ENCODE data around the gene MOB2. TPM values are rescaled to one million over a fixed set of nuclear protein-coding genes. Genes with fewer than 3 reads are reported as not detected.

The MOB2 gene
- polyA plus RNA-seq, 1 experiment: 61.3 TPM

DNA sequence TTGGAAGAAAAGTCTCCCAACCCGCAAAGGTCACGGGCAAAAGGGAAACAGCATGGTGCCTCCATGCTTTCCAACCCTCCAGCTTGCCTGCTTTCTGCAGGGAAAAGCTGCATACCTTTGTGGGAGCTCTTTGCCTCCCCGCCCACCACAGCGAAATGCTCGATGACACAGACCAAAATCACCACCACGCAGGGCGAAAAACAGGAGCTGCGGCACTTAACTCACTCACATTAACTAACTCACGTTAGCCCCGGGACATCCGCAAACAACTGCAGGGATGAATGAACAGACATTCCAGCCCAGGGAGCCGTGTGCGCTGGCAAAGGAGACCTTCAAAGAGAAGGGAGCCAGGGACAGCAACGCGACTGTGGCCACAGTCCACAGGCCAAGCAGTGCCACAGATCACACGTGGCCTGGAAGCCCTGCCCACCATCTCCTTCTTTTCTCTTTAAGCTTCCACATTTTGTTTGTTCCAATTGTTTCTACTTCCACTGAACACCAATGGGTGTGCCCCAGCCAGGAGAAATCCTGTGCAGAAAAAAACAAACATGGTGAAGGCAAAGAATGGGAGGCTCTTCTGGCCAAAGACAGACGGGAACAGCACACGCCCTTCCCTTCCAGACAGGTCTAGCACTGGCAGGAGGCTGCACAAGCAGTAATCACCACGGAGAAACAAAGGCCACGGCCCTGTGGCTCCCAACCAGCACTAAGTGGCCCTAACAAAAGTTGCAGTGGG, 46.2 kb upstream of the MOB2 start:
- Histone ChIP-seq H3K36me3 (ENCODE audit: control insufficient read depth, insufficient read depth, low read length) (peaks cover 3% of the 10 kb centered on the region; the same call in 1 of the 2 replicates), H3K4me3 (ENCODE audit: low read depth, low read length) (no peak overlapping the region), H3K27me3 (ENCODE audit: control insufficient read depth, insufficient read depth, low read length) (no peaks in the 10 kb centered on the region)
- CTCF ChIA-PET: interaction anchor here (1.2 to 2.3 kb wide), 3 partner anchors 12 to 269 kb away, joined by 3 to 8 read pairs (median 3); no protein-coding TSS in a partner anchor
- no peak for DNase-seq (ENCODE audit: low read depth)
- POLR2A ChIA-PET: no interaction called here
- TF ChIP-seq, protein P1, sequence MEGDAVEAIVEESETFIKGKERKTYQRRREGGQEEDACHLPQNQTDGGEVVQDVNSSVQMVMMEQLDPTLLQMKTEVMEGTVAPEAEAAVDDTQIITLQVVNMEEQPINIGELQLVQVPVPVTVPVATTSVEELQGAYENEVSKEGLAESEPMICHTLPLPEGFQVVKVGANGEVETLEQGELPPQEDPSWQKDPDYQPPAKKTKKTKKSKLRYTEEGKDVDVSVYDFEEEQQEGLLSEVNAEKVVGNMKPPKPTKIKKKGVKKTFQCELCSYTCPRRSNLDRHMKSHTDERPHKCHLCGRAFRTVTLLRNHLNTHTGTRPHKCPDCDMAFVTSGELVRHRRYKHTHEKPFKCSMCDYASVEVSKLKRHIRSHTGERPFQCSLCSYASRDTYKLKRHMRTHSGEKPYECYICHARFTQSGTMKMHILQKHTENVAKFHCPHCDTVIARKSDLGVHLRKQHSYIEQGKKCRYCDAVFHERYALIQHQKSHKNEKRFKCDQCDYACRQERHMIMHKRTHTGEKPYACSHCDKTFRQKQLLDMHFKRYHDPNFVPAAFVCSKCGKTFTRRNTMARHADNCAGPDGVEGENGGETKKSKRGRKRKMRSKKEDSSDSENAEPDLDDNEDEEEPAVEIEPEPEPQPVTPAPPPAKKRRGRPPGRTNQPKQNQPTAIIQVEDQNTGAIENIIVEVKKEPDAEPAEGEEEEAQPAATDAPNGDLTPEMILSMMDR (IDR thresholded peaks at IDR 0.05; ENCODE audit: insufficient read depth, low read depth, low read length): no peak

DNA sequence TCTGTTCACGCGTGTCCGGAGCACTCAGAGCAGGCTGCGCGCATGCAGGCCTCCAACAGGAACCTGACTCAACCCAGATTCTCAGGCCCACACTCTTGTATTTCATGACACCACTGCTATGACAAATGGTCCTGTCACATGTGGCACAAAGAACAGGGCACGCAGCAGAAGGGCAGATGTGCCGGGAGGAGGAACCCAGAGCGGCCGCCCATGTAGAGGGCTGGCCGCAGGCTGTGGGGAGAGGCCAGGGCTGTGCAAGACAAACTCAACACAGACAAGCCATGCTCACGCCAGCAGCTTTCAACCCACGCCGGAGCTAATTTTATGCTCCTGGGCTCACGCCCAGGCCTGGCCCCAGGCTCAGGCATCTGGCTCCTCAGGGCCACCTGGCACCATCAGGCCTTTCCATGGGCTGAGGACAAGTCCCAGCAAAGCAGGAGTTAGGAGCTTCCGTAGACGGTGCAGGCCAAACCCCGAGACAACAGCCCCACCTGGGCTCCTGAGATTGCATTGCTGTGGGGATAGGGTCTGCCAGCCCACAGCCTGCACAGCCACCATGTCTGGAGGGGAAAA, 45.5 kb upstream of the MOB2 start:
- POLR2A ChIA-PET: no interaction called here
- CTCF ChIA-PET: interaction anchor here (0.7 to 2.3 kb wide), 5 partner anchors 12 to 319 kb away, joined by 3 to 8 read pairs (median 3); no protein-coding TSS in a partner anchor
- Histone ChIP-seq H3K36me3 (ENCODE audit: control insufficient read depth, insufficient read depth, low read length) (peaks cover 3% of the 10 kb centered on the region; the same call in 1 of the 2 replicates), H3K27me3 (ENCODE audit: control insufficient read depth, insufficient read depth, low read length) (no peaks in the 10 kb centered on the region), H3K4me3 (ENCODE audit: low read depth, low read length) (no peak overlapping the region)
- peak; percentile 65 for DNase-seq (ENCODE audit: low read depth)
- TF ChIP-seq, protein P1 (IDR thresholded peaks at IDR 0.05; ENCODE audit: insufficient read depth, low read depth, low read length): no peak

DNA sequence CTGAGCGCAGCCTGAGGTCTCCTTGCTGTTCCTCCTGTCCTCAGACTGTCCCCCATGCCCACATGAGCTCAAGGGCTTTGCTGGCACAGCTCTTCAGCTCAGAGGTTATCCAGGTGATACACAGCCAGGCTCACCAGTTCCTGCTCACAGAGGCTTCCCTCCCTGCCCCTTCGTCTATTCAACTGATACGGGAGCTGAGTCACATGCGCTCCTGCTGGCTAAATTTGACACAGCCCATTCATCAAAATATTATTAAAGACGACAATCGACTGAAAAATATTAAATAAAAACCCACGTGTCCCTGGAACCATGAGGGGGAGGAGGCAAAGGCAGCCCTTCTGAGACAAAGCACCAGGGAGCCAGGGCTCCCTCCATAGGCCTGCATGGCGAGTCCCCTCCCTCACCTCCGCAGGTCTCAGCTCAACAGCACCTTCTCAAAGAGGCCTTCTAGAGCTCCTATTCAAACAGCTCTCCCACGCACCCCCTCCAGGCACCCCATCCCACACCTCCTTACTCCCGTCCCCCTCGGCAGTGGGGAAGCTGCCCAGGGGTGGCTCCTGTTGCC, 45.0 kb upstream of the MOB2 start:
- no peak for DNase-seq (ENCODE audit: low read depth)
- Histone ChIP-seq H3K4me3 (ENCODE audit: low read depth, low read length) (no peak overlapping the region), H3K27me3 (ENCODE audit: control insufficient read depth, insufficient read depth, low read length) (no peaks in the 10 kb centered on the region), H3K36me3 (ENCODE audit: control insufficient read depth, insufficient read depth, low read length) (peaks cover 3% of the 10 kb centered on the region; the same call in 1 of the 2 replicates)
- TF ChIP-seq, protein P1 (IDR thresholded peaks at IDR 0.05; ENCODE audit: insufficient read depth, low read depth, low read length): no peak
- ChIA-PET POLR2A (no interaction called here), CTCF (interaction anchor here (0.7 to 2.3 kb wide), 5 partner anchors 13 to 318 kb away, joined by 3 to 8 read pairs (median 3); no protein-coding TSS in a partner anchor)

DNA sequence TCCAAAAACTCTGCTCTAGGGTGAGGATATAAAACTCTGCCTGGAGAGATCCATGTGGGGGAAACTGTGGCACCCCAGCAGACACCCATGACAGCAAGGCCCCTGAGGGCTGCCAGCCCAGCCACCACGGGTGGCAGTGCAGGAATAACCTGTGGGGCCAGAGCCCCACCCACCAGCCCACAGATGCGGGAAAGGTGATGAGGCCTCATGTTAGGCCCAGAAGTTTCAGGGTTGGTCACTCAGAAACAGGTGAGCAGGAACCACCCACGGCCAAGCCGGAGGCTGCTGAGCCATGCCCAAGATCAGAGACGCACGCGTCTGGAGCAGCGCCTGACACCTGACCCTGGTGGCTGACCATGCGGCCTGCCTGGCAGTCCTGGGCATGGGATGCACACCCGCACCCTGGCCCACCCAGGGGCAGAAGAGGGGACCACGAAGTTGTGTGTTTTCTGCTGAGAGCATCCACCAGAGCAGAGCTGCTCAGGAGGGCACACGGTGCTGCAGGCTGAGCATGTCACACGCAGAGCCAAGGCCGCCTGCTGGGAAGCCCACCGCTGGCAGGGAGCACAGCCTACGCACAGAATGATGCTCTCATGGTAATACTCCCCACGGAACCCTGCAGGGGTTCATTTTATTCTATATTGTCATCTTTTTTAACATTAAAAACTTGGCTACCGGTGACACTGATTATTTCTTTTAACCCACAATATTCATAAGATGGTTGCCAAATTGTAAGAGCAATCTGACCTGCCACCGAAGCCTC, 44.3 kb upstream of the MOB2 start:
- no peak for DNase-seq (ENCODE audit: low read depth)
- H3K36me3 ChIP-seq (ENCODE audit: control insufficient read depth, insufficient read depth, low read length): peaks cover 3% of the 10 kb centered on the region; the same call in 1 of the 2 replicates
- ChIA-PET POLR2A (no interaction called here), CTCF (interaction anchor here (0.7 to 2.3 kb wide), 4 partner anchors 14 to 318 kb away, joined by 3 to 8 read pairs (median 4); no protein-coding TSS in a partner anchor)
- TF ChIP-seq, protein P1 (IDR thresholded peaks at IDR 0.05; ENCODE audit: insufficient read depth, low read depth, low read length): no peak
- H3K27me3 ChIP-seq (ENCODE audit: control insufficient read depth, insufficient read depth, low read length): no peaks in the 10 kb centered on the region
- no peak overlapping the region for H3K4me3 ChIP-seq (ENCODE audit: low read depth, low read length)

All from BJ (cell line).